ENCODE results near the gene TMEM209. TPM values are rescaled to one million over a fixed set of nuclear protein-coding genes. Genes with fewer than 3 reads are reported as not detected.
"Not testable (repeated sequence)": the region's sequence is repeated elsewhere in the genome, so short reads cannot be mapped to it uniquely, and the experiment has no call there.

Gene TMEM209
- total RNA-seq, 4 donors from 2014 or later, result 3.5 to 11.3 (median 8.8) TPM

DNA sequence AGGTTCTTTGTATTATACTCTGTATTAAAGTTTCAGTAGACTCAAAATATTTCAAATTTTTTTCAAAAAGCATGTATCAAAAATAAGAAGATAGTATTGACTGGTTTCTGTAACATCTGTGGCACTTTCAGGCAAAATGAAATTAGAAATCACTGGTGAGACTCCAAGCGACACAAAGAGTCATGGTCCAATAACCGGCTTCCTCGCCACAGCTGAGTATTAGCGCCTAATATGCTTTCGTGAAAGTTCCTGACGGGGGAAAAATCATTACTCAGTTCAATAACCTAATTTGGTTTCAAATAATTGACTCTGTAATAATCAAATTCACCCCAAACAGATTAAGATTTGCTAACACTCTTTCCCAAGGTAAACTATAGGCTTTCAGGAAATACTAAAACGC, 13.4 kb downstream of the TMEM209 start:
- Histone ChIP-seq H3K4me1 (no peaks in the 10 kb centered on the region), H3K9me3 (no peaks in the 10 kb centered on the region), H3K36me3 (peaks cover 0 to 63% (median 0%) of the 10 kb centered on the region in 3 donors), H3K27me3 (no peaks in the 10 kb centered on the region), H3K4me3 (no peak overlapping the region), H3K27ac (no peak overlapping the region)
- TF ChIP-seq POLR2A (IDR thresholded peaks at IDR 0.05), result no peak
- TF ChIP-seq, protein P1, sequence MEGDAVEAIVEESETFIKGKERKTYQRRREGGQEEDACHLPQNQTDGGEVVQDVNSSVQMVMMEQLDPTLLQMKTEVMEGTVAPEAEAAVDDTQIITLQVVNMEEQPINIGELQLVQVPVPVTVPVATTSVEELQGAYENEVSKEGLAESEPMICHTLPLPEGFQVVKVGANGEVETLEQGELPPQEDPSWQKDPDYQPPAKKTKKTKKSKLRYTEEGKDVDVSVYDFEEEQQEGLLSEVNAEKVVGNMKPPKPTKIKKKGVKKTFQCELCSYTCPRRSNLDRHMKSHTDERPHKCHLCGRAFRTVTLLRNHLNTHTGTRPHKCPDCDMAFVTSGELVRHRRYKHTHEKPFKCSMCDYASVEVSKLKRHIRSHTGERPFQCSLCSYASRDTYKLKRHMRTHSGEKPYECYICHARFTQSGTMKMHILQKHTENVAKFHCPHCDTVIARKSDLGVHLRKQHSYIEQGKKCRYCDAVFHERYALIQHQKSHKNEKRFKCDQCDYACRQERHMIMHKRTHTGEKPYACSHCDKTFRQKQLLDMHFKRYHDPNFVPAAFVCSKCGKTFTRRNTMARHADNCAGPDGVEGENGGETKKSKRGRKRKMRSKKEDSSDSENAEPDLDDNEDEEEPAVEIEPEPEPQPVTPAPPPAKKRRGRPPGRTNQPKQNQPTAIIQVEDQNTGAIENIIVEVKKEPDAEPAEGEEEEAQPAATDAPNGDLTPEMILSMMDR (IDR thresholded peaks at IDR 0.05), result no peak
- intact Hi-C loops (cut with DNase I), result no loop called here
- WGBS, 2 donors, result 82 to 93% methylated on average over 7 of the region's 7 CpGs
- no peak for DNase-seq

DNA sequence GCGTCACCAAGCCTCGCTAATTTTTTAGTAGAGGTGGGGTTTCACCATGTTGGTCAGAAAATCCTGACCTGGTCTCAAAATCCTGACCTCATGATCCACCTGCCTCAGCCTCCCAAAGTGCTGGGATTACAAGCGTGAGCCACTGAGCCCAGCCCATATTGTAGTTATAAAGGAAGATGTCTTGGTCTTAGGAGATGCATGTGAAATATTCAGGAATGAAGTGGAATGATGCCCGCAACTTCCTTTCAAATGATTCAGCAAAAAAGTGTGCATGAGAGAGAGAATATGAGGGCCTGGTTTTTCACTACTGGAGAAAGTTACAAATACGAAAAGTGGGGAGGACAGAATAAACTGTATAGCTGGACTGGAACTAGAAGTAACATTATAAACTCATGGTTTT, 15.9 kb downstream of the TMEM209 start:
- no peak for DNase-seq
- peaks cover 0 to 65% (median 0%) of the 10 kb centered on the region in 3 donors for H3K36me3 ChIP-seq
- no peaks in the 10 kb centered on the region for H3K27me3 ChIP-seq
- H3K4me3 ChIP-seq, result no peak overlapping the region
- H3K27ac ChIP-seq, result no peak overlapping the region
- no peaks in the 10 kb centered on the region for H3K4me1 ChIP-seq
- intact Hi-C loops (cut with DNase I), result no loop called here
- H3K9me3 ChIP-seq, result no peaks in the 10 kb centered on the region
- WGBS, 2 donors, result 80 to 90% methylated on average over 5 of the region's 5 CpGs
- no peak for TF ChIP-seq POLR2A (IDR thresholded peaks at IDR 0.05)
- TF ChIP-seq, protein P1 (IDR thresholded peaks at IDR 0.05), result no peak

DNA sequence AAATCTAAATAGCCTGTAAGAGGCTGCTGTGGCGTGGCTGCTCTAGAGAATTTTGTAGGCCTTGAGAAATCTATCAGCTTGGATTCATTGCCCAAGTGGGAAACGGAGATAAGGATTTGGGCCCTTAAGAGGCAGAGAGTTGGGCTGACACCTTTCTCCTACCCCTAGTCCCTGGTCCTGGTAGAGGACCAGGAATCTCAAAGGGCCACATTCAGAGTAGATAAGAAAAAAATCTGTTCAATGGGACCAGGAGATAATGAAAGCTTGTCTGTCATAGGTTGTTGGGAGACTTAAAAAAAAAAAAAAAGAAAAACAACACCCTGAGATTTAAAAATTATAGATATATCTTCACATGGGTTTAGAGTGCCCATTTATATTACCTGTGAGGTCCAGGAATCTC, 17.8 kb downstream of the TMEM209 start:
- Histone ChIP-seq H3K4me1 (no peaks in the 10 kb centered on the region), H3K36me3 (peaks cover 0 to 66% (median 0%) of the 10 kb centered on the region in 3 donors), H3K4me3 (no peak overlapping the region), H3K27ac (no peak overlapping the region), H3K9me3 (no peaks in the 10 kb centered on the region), H3K27me3 (no peaks in the 10 kb centered on the region)
- TF ChIP-seq POLR2A (IDR thresholded peaks at IDR 0.05), result no peak
- TF ChIP-seq, protein P1 (IDR thresholded peaks at IDR 0.05), result no peak
- WGBS, 2 donors, result 94 to 96% methylated on average over 2 of the region's 2 CpGs
- no peak for DNase-seq
- intact Hi-C loops (cut with DNase I), result no loop called here

DNA sequence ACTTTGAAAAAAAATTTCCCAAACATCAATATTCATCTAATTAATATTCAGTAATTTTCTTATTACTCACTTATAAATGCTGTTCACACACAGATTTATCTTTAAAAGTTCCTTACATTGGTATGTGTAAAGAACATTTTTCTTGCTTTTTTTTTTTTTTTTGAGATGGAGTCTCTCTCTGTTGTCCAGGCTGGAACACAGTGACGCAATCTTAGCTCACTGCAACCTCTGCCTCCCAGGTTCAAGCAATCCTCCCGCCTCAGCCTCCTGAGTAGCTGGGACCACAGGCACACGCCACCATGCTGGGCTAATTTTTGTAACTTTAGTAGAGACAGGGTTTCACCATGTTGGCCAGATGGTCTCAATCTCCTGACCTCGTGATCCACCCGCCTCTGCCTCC, 20.9 kb downstream of the TMEM209 start:
- H3K4me1 ChIP-seq; DNase-seq; H3K4me3 ChIP-seq; H3K27me3 ChIP-seq; H3K9me3 ChIP-seq; intact Hi-C loops (cut with DNase I); H3K27ac ChIP-seq: not testable (repeated sequence)
- peaks cover 0 to 67% (median 0%) of the 10 kb centered on the region in 3 donors for H3K36me3 ChIP-seq
- 77 to 96% methylated on average over 4 to 5 of the region's 5 CpGs for WGBS, 2 donors

DNA sequence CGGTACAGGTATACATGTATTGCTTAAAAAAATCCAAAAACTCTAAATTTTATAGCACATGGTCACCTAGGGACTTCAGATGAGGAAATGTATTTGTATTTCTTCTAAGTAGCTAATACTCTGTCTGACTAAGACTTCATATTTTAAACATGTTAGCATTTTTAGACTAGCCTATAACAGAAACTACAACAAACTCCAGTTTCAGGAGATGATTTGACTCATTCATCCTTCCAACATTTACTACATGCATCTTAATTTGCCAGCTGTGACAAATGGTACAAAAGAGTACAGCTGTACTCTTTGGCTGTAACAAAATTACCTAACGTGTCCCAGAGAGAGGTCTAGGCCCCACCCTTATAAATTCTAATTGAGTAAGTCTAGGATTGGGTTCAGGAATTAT, 22.2 kb downstream of the TMEM209 start:
- intact Hi-C loops (cut with DNase I), result no loop called here
- H3K27ac ChIP-seq, result no peak overlapping the region
- no peak overlapping the region for H3K4me3 ChIP-seq
- H3K4me1 ChIP-seq, result no peaks in the 10 kb centered on the region
- no peak for TF ChIP-seq POLR2A (IDR thresholded peaks at IDR 0.05)
- TF ChIP-seq, protein P1 (IDR thresholded peaks at IDR 0.05), result no peak
- no peaks in the 10 kb centered on the region for H3K9me3 ChIP-seq
- peaks cover 0 to 73% (median 0%) of the 10 kb centered on the region in 3 donors for H3K36me3 ChIP-seq
- DNase-seq, result no peak
- 49 to 82% methylated on average over 2 of the region's 2 CpGs for WGBS, 2 donors
- H3K27me3 ChIP-seq, result no peaks in the 10 kb centered on the region

DNA sequence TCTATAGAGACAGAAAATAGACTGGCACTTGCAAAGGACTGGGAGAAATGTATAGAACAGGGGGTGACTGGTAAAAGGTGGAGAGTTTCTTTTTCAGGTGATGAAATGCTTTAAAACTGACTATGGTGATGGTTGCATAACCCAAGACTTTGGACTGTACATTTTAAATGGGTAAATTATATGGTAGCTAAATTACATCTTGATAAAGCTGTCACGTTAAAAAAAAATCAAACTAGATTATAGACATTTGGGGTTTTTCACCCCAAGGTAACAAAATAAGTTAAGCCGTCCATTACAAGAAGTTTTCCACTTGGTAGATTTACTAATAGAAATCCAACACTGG, 24.0 kb downstream of the TMEM209 start:
- WGBS, 2 donors, result 88 to 98% methylated on average over 2 of the region's 2 CpGs
- Histone ChIP-seq H3K4me3 (no peak overlapping the region), H3K27me3 (no peaks in the 10 kb centered on the region), H3K9me3 (no peaks in the 10 kb centered on the region), H3K36me3 (peaks cover 0 to 89% (median 0%) of the 10 kb centered on the region in 3 donors), H3K4me1 (no peaks in the 10 kb centered on the region), H3K27ac (no peak overlapping the region)
- no peak for DNase-seq
- TF ChIP-seq, protein P1 (IDR thresholded peaks at IDR 0.05), result no peak
- no peak for TF ChIP-seq POLR2A (IDR thresholded peaks at IDR 0.05)
- intact Hi-C loops (cut with DNase I), result no loop called here

All from esophagus squamous epithelium (tissue), 5 donors.